Measurements from ENCODE around the gene RBM4B.

RBM4B gene

DNA sequence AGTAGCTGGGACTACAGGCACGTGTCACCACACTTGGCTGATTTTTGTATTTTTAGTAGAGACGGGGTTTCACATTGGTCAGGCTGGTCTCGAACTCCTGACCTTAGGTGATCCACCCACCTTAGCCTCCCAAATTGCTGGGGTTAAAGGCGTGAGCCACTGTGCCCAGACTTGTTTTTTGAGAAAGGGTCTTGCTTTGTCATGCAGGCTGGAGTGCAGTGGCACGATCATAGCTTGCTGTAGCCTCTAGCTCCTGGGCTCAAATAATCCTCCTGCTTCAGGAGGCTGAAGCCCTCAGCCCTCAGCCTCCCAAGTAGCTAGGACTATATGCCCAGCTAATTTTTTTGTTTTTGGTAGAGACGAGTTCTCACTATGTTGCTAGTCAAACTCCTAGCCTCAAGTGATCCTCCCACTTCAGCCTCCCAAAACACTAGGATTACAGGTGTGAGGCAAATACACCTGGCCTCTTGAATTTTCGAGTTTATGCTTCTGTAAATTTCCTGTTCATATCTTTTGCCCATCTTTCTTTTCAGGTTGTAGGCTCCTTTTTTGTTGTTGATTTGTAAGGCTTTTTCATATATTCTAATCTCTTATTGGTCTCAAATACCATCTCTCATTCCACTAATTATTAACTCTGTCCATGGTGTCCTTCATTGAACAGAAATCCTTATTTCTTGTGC is 3.4 kb upstream of the RBM4B start:
- no peak overlapping the region for H3K9ac ChIP-seq (ENCODE audit: low read length)
- no peaks in the 10 kb centered on the region for H3K4me1 ChIP-seq (ENCODE audit: low read length)
- H3K9me2 ChIP-seq (replicated peaks; ENCODE audit: insufficient read depth, low read length): no peaks in the 10 kb centered on the region
- H3F3A ChIP-seq (ENCODE audit: insufficient read depth, low read length): peaks cover 11% of the 10 kb centered on the region
- H3K27me3 ChIP-seq (replicated peaks; ENCODE audit: insufficient read depth, low read length): no peaks in the 10 kb centered on the region
- no peak overlapping the region for H3K4me3 ChIP-seq (ENCODE audit: low read length)
- TF ChIP-seq EZH2 (optimal IDR thresholded peaks at IDR 0.05; ENCODE audit: low read depth, low read length): no peak
- TF ChIP-seq EZH2phosphoT487 (IDR thresholded peaks at IDR 0.05; ENCODE audit: low read length): no peak
- TF ChIP-seq, protein P1, sequence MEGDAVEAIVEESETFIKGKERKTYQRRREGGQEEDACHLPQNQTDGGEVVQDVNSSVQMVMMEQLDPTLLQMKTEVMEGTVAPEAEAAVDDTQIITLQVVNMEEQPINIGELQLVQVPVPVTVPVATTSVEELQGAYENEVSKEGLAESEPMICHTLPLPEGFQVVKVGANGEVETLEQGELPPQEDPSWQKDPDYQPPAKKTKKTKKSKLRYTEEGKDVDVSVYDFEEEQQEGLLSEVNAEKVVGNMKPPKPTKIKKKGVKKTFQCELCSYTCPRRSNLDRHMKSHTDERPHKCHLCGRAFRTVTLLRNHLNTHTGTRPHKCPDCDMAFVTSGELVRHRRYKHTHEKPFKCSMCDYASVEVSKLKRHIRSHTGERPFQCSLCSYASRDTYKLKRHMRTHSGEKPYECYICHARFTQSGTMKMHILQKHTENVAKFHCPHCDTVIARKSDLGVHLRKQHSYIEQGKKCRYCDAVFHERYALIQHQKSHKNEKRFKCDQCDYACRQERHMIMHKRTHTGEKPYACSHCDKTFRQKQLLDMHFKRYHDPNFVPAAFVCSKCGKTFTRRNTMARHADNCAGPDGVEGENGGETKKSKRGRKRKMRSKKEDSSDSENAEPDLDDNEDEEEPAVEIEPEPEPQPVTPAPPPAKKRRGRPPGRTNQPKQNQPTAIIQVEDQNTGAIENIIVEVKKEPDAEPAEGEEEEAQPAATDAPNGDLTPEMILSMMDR (IDR thresholded peaks at IDR 0.05; ENCODE audit: low read length): no peak
- H3K9me3 ChIP-seq (replicated peaks; ENCODE audit: insufficient read depth, low read length): no peaks in the 10 kb centered on the region
- peaks cover 11% of the 10 kb centered on the region for H3K79me2 ChIP-seq (ENCODE audit: low read length)
- DNase-seq: no peak
- no peak overlapping the region for H3K4me2 ChIP-seq (ENCODE audit: low read depth, low read length)
- no peak overlapping the region for H2AFZ ChIP-seq (ENCODE audit: low read length)
- H3K27ac ChIP-seq (ENCODE audit: low read length): no peak overlapping the region
- no peaks in the 10 kb centered on the region for H3K36me3 ChIP-seq (replicated peaks; ENCODE audit: insufficient read depth, low read length)
- H4K20me1 ChIP-seq (ENCODE audit: insufficient read depth, low read length): no peaks in the 10 kb centered on the region

DNA sequence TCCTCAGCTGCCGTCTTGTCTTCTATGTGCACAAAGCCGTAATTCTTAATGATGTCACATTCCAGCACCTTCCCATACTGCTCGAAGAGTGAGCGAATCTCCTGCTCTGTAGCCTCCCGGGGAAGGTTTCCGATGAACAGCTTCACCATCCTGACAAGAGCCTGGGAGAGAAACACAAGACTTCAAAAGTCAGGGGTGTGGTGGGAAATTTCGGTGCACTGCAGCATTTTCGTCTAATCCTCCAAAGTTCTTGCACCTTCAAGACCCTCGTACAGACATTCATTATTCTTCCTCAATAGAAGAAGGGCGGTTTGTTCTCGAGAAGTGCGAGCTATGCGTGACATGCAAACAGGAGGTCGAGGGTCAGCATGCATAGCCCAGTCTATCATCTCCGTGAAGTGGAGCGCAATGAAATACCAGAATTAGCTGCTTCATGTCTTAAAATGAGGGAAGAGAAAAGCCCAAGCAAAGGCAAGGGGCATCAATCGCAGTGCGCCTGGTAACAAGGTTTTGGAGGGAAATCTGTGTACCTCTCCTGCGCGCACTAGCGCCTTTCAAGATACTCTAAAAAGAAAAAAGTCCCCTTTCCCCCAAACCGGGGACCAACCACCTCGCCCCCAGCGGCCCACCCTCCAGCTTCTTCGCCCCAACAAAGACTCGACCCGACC is 622 bp downstream of the RBM4B start:
- H3F3A ChIP-seq (ENCODE audit: insufficient read depth, low read length): peaks cover 11% of the 10 kb centered on the region
- no peaks in the 10 kb centered on the region for H3K36me3 ChIP-seq (replicated peaks; ENCODE audit: insufficient read depth, low read length)
- peak overlapping the region; percentile 80 for H3K9ac ChIP-seq (ENCODE audit: low read length)
- H2AFZ ChIP-seq (ENCODE audit: low read length): peak overlapping the region; percentile 87
- H3K79me2 ChIP-seq (ENCODE audit: low read length): peaks cover 27% of the 10 kb centered on the region
- H3K4me1 ChIP-seq (ENCODE audit: low read length): no peaks in the 10 kb centered on the region
- H3K4me3 ChIP-seq (ENCODE audit: low read length): peak overlapping the region; percentile 77
- H3K27ac ChIP-seq (ENCODE audit: low read length): peak overlapping the region; percentile 86; the same call in 1 of the 2 replicates
- no peaks in the 10 kb centered on the region for H3K27me3 ChIP-seq (replicated peaks; ENCODE audit: insufficient read depth, low read length)
- peak overlapping the region; percentile 83 for H3K4me2 ChIP-seq (ENCODE audit: low read depth, low read length)
- no peak for TF ChIP-seq EZH2phosphoT487 (IDR thresholded peaks at IDR 0.05; ENCODE audit: low read length)
- TF ChIP-seq, protein P1 (IDR thresholded peaks at IDR 0.05; ENCODE audit: low read length): no peak
- TF ChIP-seq EZH2 (optimal IDR thresholded peaks at IDR 0.05; ENCODE audit: low read depth, low read length): no peak
- no peaks in the 10 kb centered on the region for H3K9me2 ChIP-seq (replicated peaks; ENCODE audit: insufficient read depth, low read length)
- H4K20me1 ChIP-seq (ENCODE audit: insufficient read depth, low read length): no peaks in the 10 kb centered on the region
- H3K9me3 ChIP-seq (replicated peaks; ENCODE audit: insufficient read depth, low read length): no peaks in the 10 kb centered on the region
- no peak for DNase-seq

DNA sequence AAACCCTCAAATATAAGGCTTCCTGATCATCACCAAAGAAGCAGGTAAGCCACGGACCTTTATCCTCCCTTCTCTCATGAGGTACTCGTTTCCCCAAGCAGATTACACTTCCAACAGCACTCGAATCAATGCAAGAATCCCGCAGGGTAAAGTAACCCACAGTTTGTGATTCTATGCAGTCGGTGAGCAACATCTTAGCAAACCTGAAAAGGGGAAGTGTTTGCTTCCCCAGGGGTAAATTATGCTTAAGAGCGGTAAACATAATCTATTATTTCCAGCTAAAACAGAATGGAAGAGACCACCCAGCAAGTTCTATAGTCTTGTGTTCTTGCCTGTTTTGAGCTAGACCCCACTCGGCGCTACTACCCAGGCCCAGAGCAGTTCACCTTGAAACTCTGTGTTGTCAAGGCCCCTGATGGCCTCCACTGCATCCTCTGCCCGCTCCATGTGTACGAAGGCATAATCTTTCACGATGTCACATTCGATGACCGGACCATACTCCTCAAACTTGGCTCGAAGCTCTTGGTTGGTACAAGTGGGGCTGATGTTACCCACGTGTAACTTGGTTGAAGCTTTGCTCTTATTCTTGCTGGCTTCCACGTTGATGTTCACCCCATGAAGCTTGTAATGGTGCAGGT is 1.3 kb downstream of the RBM4B start:
- Histone ChIP-seq H3K27ac (ENCODE audit: low read length) (no peak overlapping the region), H3F3A (ENCODE audit: insufficient read depth, low read length) (peaks cover 11% of the 10 kb centered on the region), H4K20me1 (ENCODE audit: insufficient read depth, low read length) (no peaks in the 10 kb centered on the region), H3K4me3 (ENCODE audit: low read length) (no peak overlapping the region), H2AFZ (ENCODE audit: low read length) (no peak overlapping the region), H3K79me2 (ENCODE audit: low read length) (peaks cover 33% of the 10 kb centered on the region), H3K4me1 (ENCODE audit: low read length) (no peaks in the 10 kb centered on the region), H3K36me3 (replicated peaks; ENCODE audit: insufficient read depth, low read length) (no peaks in the 10 kb centered on the region), H3K9ac (ENCODE audit: low read length) (no peak overlapping the region), H3K9me3 (replicated peaks; ENCODE audit: insufficient read depth, low read length) (no peaks in the 10 kb centered on the region), H3K4me2 (ENCODE audit: low read depth, low read length) (no peak overlapping the region), H3K27me3 (replicated peaks; ENCODE audit: insufficient read depth, low read length) (no peaks in the 10 kb centered on the region), H3K9me2 (replicated peaks; ENCODE audit: insufficient read depth, low read length) (no peaks in the 10 kb centered on the region)
- TF ChIP-seq, protein P1 (IDR thresholded peaks at IDR 0.05; ENCODE audit: low read length): no peak
- TF ChIP-seq EZH2 (optimal IDR thresholded peaks at IDR 0.05; ENCODE audit: low read depth, low read length): no peak
- TF ChIP-seq EZH2phosphoT487 (IDR thresholded peaks at IDR 0.05; ENCODE audit: low read length): no peak
- DNase-seq: no peak
